Measurements from ENCODE around the gene EIF3I. TPM values are rescaled to one million over a fixed set of nuclear protein-coding genes. Genes with fewer than 3 reads are reported as not detected.

The EIF3I gene
- polyA plus RNA-seq: 100 to 1,000 TPM; 134 to 189 TPM

- Histone ChIP-seq H3K27ac (ENCODE audit: low read depth in 2 of 2, low read length in 1 of 2) (peak within 1 kb of the TSS; percentile 87 to 93), H3K4me3 (ENCODE audit: low read depth in 1 of 2, low read length in 2 of 2) (peak within 1 kb of the TSS; percentile 85 to 92), H3K27me3 (ENCODE audit: control insufficient read depth in 1 of 2, insufficient read depth in 2 of 2, low read length in 2 of 2) (no peaks in the 10 kb centered on the region), H3K9me3 (ENCODE audit: control insufficient read depth in 2 of 2, insufficient read depth in 1 of 2, low read depth in 1 of 2, low read length in 1 of 2) (no peaks in the 10 kb centered on the region), H3K4me1 (ENCODE audit: control insufficient read depth in 2 of 2, insufficient read depth in 2 of 2, low read length in 1 of 2) (peaks cover 2 to 11% of the 10 kb centered on the region in 2 donors), H3K36me3 (ENCODE audit: control insufficient read depth in 2 of 2, insufficient read depth in 2 of 2, low read length in 1 of 2) (peaks cover 0 to 13% of the 10 kb centered on the region in 2 donors)
- 0% methylated on average over 45 to 46 of the region's 46 CpGs for WGBS, 2 donors
These were observed at the start of gene EIF3I, which contains the start of gene TMEM234 for GRCh38 chr1:32221980-32222755. EIF3I (plus strand) TSS chr1:32222407; CDS start chr1:32222442, 35 bp downstream. TMEM234 (minus strand) TSS chr1:32222353; CDS start chr1:32222322, 31 bp downstream.

GRCh38 chr1:32172621-32173245 lies 49.5 kb upstream of the EIF3I start:
- Histone ChIP-seq H3K36me3 (ENCODE audit: control insufficient read depth in 2 of 2, insufficient read depth in 2 of 2, low read length in 1 of 2) (peaks cover 14 to 26% of the 10 kb centered on the region in 2 donors), H3K4me3 (ENCODE audit: low read depth in 1 of 2, low read length in 2 of 2) (no peak overlapping the region), H3K27me3 (ENCODE audit: control insufficient read depth in 1 of 2, insufficient read depth in 2 of 2, low read length in 2 of 2) (no peaks in the 10 kb centered on the region), H3K27ac (ENCODE audit: low read depth in 2 of 2, low read length in 1 of 2) (no peak overlapping the region), H3K9me3 (ENCODE audit: control insufficient read depth in 2 of 2, insufficient read depth in 1 of 2, low read depth in 1 of 2, low read length in 1 of 2) (no peaks in the 10 kb centered on the region), H3K4me1 (ENCODE audit: control insufficient read depth in 2 of 2, insufficient read depth in 2 of 2, low read length in 1 of 2) (no peaks in the 10 kb centered on the region)
- 94 to 98% methylated on average over 1 of the region's 1 CpG for WGBS, 2 donors

- 87 to 89% methylated on average over 7 of the region's 7 CpGs for WGBS, 2 donors
- Histone ChIP-seq H3K4me3 (ENCODE audit: low read depth in 1 of 2, low read length in 2 of 2) (peak overlapping the region in 1 of 2 donors; percentile 54), H3K4me1 (ENCODE audit: control insufficient read depth in 2 of 2, insufficient read depth in 2 of 2, low read length in 1 of 2) (peaks cover 0 to 10% of the 10 kb centered on the region in 2 donors), H3K9me3 (ENCODE audit: control insufficient read depth in 2 of 2, insufficient read depth in 1 of 2, low read depth in 1 of 2, low read length in 1 of 2) (no peaks in the 10 kb centered on the region), H3K36me3 (ENCODE audit: control insufficient read depth in 2 of 2, insufficient read depth in 2 of 2, low read length in 1 of 2) (peaks cover 2 to 7% of the 10 kb centered on the region in 2 donors), H3K27me3 (ENCODE audit: control insufficient read depth in 1 of 2, insufficient read depth in 2 of 2, low read length in 2 of 2) (no peaks in the 10 kb centered on the region), H3K27ac (ENCODE audit: low read depth in 2 of 2, low read length in 1 of 2) (peak overlapping the region; percentile 93 to 99)
These were observed 43.6 kb upstream of the EIF3I start for GRCh38 chr1:32178380-32179192.

- peak overlapping the region; percentile 54 to 74 for H3K4me3 ChIP-seq (ENCODE audit: low read depth in 1 of 2, low read length in 2 of 2)
- 11 to 12% methylated on average over 7 of the region's 7 CpGs for WGBS, 2 donors
- peaks cover 0 to 10% of the 10 kb centered on the region in 2 donors for H3K4me1 ChIP-seq (ENCODE audit: control insufficient read depth in 2 of 2, insufficient read depth in 2 of 2, low read length in 1 of 2)
- H3K9me3 ChIP-seq (ENCODE audit: control insufficient read depth in 2 of 2, insufficient read depth in 1 of 2, low read depth in 1 of 2, low read length in 1 of 2): no peaks in the 10 kb centered on the region
- peaks cover 0 to 7% of the 10 kb centered on the region in 2 donors for H3K36me3 ChIP-seq (ENCODE audit: control insufficient read depth in 2 of 2, insufficient read depth in 2 of 2, low read length in 1 of 2)
- peak overlapping the region; percentile 93 to 99 for H3K27ac ChIP-seq (ENCODE audit: low read depth in 2 of 2, low read length in 1 of 2)
- H3K27me3 ChIP-seq (ENCODE audit: control insufficient read depth in 1 of 2, insufficient read depth in 2 of 2, low read length in 2 of 2): no peaks in the 10 kb centered on the region
These were observed 43.1 kb upstream of the EIF3I start for GRCh38 chr1:32179193-32179442.

GRCh38 chr1:32179443-32180185 lies 42.6 kb upstream of the EIF3I start, which contains the start of gene TXLNA:
TXLNA (plus strand) TSS chr1:32179675; CDS start chr1:32180346, 671 bp downstream.
- Histone ChIP-seq H3K4me1 (ENCODE audit: control insufficient read depth in 2 of 2, insufficient read depth in 2 of 2, low read length in 1 of 2) (peaks cover 0 to 10% of the 10 kb centered on the region in 2 donors), H3K9me3 (ENCODE audit: control insufficient read depth in 2 of 2, insufficient read depth in 1 of 2, low read depth in 1 of 2, low read length in 1 of 2) (no peaks in the 10 kb centered on the region), H3K36me3 (ENCODE audit: control insufficient read depth in 2 of 2, insufficient read depth in 2 of 2, low read length in 1 of 2) (peaks cover 4 to 11% of the 10 kb centered on the region in 2 donors), H3K4me3 (ENCODE audit: low read depth in 1 of 2, low read length in 2 of 2) (peak within 1 kb of the TSS; percentile 54 to 74), H3K27me3 (ENCODE audit: control insufficient read depth in 1 of 2, insufficient read depth in 2 of 2, low read length in 2 of 2) (no peaks in the 10 kb centered on the region), H3K27ac (ENCODE audit: low read depth in 2 of 2, low read length in 1 of 2) (peak within 1 kb of the TSS; percentile 93 to 99)
- 0 to 1% methylated on average over 63 to 79 of the region's 79 CpGs for WGBS, 2 donors

GRCh38 chr1:32180186-32181060 lies 41.8 kb upstream of the EIF3I start:
- Histone ChIP-seq H3K9me3 (ENCODE audit: control insufficient read depth in 2 of 2, insufficient read depth in 1 of 2, low read depth in 1 of 2, low read length in 1 of 2) (no peaks in the 10 kb centered on the region), H3K36me3 (ENCODE audit: control insufficient read depth in 2 of 2, insufficient read depth in 2 of 2, low read length in 1 of 2) (peaks cover 7 to 12% of the 10 kb centered on the region in 2 donors), H3K4me3 (ENCODE audit: low read depth in 1 of 2, low read length in 2 of 2) (peak overlapping the region; percentile 54 to 74), H3K27me3 (ENCODE audit: control insufficient read depth in 1 of 2, insufficient read depth in 2 of 2, low read length in 2 of 2) (no peaks in the 10 kb centered on the region), H3K27ac (ENCODE audit: low read depth in 2 of 2, low read length in 1 of 2) (peak overlapping the region; percentile 93 to 99), H3K4me1 (ENCODE audit: control insufficient read depth in 2 of 2, insufficient read depth in 2 of 2, low read length in 1 of 2) (peaks cover 0 to 10% of the 10 kb centered on the region in 2 donors)
- WGBS, 2 donors: 3 to 4% methylated on average over 36 of the region's 36 CpGs

- Histone ChIP-seq H3K36me3 (ENCODE audit: control insufficient read depth in 2 of 2, insufficient read depth in 2 of 2, low read length in 1 of 2) (peaks cover 7 to 13% of the 10 kb centered on the region in 2 donors), H3K27ac (ENCODE audit: low read depth in 2 of 2, low read length in 1 of 2) (peak overlapping the region; percentile 41 to 54), H3K27me3 (ENCODE audit: control insufficient read depth in 1 of 2, insufficient read depth in 2 of 2, low read length in 2 of 2) (no peaks in the 10 kb centered on the region), H3K4me3 (ENCODE audit: low read depth in 1 of 2, low read length in 2 of 2) (peak overlapping the region in 1 of 2 donors; percentile 54), H3K9me3 (ENCODE audit: control insufficient read depth in 2 of 2, insufficient read depth in 1 of 2, low read depth in 1 of 2, low read length in 1 of 2) (no peaks in the 10 kb centered on the region), H3K4me1 (ENCODE audit: control insufficient read depth in 2 of 2, insufficient read depth in 2 of 2, low read length in 1 of 2) (peaks cover 0 to 10% of the 10 kb centered on the region in 2 donors)
- WGBS, 2 donors: 61% methylated on average over 9 of the region's 9 CpGs
These were observed 41.1 kb upstream of the EIF3I start for GRCh38 chr1:32181065-32181464.

- WGBS, 2 donors: 61 to 77% methylated on average over 5 of the region's 5 CpGs
- Histone ChIP-seq H3K36me3 (ENCODE audit: control insufficient read depth in 2 of 2, insufficient read depth in 2 of 2, low read length in 1 of 2) (peaks cover 7 to 15% of the 10 kb centered on the region in 2 donors), H3K27ac (ENCODE audit: low read depth in 2 of 2, low read length in 1 of 2) (peak overlapping the region in 1 of 2 donors; percentile 15), H3K27me3 (ENCODE audit: control insufficient read depth in 1 of 2, insufficient read depth in 2 of 2, low read length in 2 of 2) (no peaks in the 10 kb centered on the region), H3K4me3 (ENCODE audit: low read depth in 1 of 2, low read length in 2 of 2) (no peak overlapping the region), H3K4me1 (ENCODE audit: control insufficient read depth in 2 of 2, insufficient read depth in 2 of 2, low read length in 1 of 2) (peaks cover 0 to 10% of the 10 kb centered on the region in 2 donors), H3K9me3 (ENCODE audit: control insufficient read depth in 2 of 2, insufficient read depth in 1 of 2, low read depth in 1 of 2, low read length in 1 of 2) (no peaks in the 10 kb centered on the region)
These were observed 40.6 kb upstream of the EIF3I start for GRCh38 chr1:32181563-32181962.

All from esophagus (tissue), 2 donors.